OCI-M1 (cell line): ENCODE data around the gene DFFB.

ENCODE experiments used
- DNase-seq: peaks from one replicate; lab custom pipeline; 2025; lab: John Stamatoyannopoulos, UW

Gene DFFB

GRCh38 chr1:3831689-3832088 is 25.6 kb upstream of the DFFB start:
- DNase-seq, result no peak

DNA sequence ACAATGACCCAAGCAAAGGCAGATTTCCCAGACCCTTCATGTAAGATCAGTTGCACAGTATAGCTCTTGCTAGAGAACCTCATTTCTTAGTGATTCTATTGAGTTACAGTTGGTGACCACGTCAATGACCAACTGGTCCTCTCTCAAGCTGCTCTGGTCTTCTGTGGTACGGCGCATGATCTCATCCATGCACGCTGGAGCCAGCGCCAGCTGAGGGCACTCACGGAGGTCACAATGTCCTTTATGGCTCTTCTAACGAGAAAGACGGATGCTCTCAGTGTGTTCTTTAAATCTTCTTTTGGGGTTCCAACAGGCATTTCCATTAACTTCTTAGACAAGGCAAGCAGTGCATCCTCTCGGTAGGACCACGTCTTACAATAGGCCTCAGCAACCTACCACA is 22.6 kb upstream of the DFFB start:
- DNase-seq, result no peak

DNA sequence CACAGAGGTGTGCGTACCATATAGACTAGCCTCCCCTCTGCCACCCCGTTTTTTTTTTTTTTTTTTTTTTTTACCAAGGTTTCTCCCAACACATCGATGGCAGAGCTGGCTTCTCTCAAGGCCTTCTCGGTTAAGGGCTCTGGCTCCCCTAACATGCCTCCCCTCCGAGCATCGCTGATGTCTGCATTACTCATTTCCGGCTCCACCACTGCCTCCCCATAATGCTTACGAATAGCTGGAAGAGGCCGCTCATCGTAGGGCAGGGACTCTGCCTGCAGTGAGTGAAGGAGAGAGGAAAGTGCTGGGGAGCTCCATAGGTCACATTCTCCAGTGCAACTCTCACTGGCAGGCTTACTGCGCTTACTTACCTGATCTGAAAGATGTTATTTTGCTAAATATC is 20.9 kb upstream of the DFFB start:
- no peak for DNase-seq

DNA sequence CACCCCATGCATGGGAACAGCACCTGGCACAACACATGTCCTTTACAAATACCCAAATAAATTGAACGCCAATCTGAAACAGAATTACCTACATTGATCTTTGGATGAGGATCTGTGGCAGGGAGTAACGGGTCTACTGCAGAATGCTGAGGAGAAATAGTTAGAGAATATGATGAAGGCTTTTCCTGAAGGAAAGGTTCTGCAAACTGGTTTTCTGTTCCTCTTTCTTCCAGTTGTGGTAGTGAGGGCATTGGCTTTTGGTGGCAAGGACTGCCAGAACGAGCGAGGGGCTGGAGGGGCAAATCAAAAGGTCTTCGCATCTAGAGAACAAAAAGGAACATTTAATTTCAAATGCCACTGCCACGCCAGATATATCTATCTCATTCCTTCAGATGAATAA is 20.1 kb upstream of the DFFB start:
- no peak for DNase-seq

DNA sequence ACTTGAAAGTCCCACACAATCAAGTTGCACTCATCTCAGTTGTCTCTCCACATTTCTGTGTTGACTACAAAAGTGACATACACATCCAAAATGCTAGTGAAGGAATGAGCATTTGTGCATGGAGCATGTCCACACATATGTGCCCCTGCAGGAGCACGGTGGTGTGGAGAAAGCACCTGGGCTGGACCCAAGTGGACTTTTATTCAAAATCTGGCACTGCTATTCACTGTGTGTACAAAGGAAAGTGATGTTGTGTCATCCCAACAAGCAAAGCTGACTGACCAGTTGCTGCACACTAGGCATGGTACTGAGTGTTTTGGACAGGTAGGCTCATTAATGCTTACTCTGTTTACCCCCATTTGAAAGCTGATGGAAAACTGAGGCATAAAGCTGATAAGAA is 19.6 kb upstream of the DFFB start:
- no peak for DNase-seq

GRCh38 chr1:3838788-3839187 is 18.5 kb upstream of the DFFB start:
- no peak for DNase-seq

- DNase-seq, result no peak
Observed at GRCh38 chr1:3841491-3841890, 15.8 kb upstream of the DFFB start.

- no peak for DNase-seq
Observed at GRCh38 chr1:3842912-3843311, 14.4 kb upstream of the DFFB start.

DNA sequence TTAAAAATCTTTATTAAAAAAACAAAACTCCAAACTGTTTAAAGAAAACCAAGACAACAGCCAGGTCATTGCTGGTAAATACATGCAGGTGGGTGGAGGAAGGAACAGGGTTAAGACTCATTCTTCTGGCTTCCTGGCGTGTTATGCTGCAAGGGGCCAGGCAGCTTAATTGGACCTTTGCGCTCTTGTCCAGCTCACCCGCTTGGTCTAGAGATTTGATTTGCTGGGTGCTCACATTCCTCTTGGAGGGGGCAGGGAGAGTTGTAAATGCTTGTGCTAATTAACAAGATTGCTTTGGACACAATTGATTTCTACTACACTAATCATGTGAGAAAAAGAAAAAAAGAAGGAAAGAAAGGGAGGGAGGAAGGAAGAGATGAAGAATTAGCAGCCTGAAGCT is 10.7 kb upstream of the DFFB start:
- DNase-seq, result no peak

DNA sequence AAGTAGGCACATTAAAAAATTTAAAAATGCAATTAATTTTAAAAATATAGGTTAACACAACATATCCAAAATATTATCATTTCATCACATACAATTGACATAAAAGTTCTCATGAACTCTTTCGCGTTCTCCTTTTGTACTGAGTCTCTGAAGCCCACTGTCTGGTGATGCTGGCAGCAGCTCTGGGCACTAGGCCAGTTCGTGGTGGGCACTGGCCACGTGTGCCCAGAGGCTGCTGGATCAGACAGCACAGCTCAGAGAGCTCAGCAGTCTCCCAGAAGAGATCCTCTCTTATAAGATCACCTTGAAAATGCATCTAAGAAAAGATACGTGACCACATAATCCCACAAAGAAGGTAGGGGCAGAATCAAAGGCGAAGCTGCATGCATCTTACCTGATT is 10.2 kb upstream of the DFFB start:
- DNase-seq, result no peak

- no peak for DNase-seq
Observed at GRCh38 chr1:3850857-3851256, 6.4 kb upstream of the DFFB start.

GRCh38 chr1:3851292-3851691 is 6.0 kb upstream of the DFFB start:
- no peak for DNase-seq

DNA sequence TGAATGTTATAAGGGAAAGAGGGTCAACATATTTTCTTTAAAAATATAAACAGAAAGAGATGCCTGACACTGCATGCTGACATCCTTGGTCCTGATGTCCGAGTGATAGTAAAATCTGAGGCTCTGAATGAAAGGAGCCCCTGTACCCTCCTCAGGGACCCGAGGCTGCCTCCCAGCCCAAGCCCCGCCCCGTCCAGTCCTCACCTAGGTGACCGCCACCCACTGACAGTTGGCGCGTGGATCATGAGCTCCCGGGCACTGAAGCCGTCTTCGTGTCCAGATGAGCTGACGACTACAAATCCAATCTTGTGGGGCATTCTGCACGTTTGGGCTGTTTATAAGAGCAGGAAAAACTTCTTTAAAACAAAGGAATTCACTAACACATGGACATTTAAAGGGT is 5.2 kb upstream of the DFFB start:
- DNase-seq, result no peak

- DNase-seq, result no peak
Observed at GRCh38 chr1:3852711-3853485, 4.4 kb upstream of the DFFB start.

- no peak for DNase-seq
Observed at GRCh38 chr1:3857791-3858129, 484 bp downstream of the DFFB start.

GRCh38 chr1:3858231-3858981 is 1.1 kb downstream of the DFFB start:
- DNase-seq, result peak; percentile 11

- DNase-seq, result no peak
Observed at GRCh38 chr1:3863231-3863935, 6.1 kb downstream of the DFFB start.

DNA sequence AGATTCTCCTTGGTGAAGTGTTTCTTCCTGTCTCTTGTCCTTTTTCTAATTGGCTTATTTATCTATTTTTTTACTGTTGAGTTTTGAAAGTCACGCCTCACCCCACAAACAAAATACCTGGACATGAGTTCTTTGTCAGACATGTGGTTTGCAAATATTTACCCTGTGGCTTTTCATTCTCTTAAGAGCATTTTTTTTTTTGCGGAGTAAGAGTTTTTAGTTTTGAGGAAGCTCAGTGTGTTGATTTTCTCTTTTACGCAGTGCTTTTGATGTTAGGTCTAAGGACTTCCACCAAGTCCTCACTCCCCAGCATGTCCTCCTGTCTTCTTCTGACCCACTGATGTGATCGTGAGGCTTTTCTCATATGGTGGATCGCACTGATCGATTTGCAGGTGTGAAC is 7.6 kb downstream of the DFFB start:
- DNase-seq, result no peak

- DNase-seq, result no peak
Observed at GRCh38 chr1:3865606-3866160, 8.4 kb downstream of the DFFB start.

- no peak for DNase-seq
Observed at GRCh38 chr1:3868464-3869006, 11.3 kb downstream of the DFFB start.

GRCh38 chr1:3869751-3870301 is 12.6 kb downstream of the DFFB start:
- DNase-seq, result no peak

GRCh38 chr1:3871451-3871805 is 14.2 kb downstream of the DFFB start:
- DNase-seq, result no peak
